GM12878 (cell line): Measurements from ENCODE around the gene SMARCC1. TPM values are rescaled to one million over a fixed set of nuclear protein-coding genes. Genes with fewer than 3 reads are reported as not detected.

Source experiments
- ATAC-seq: fragments of 200-7000 bp; cut with Tn5 transposase; 3 replicates; pipeline ENCODE4 v1.9.1; 2020; ENCODE audit warnings: mild to moderate bottlenecking, moderate library complexity
- BruUV-seq: library from RNA; stranded (reverse); fragments of 400-500 nt; replicated peaks from 2 replicates; lab custom pipeline; 2021; lab: Mats Ljungman, UMichigan
- CTCF ChIA-PET: fragments of 300-600 bp; sonication (Branson Sonifier 250); formaldehyde crosslinking; extraction: SDS; loops from one replicate; lab custom pipeline; 2021; ENCODE audit warnings: inconsistent platforms; lab: Yijun Ruan, JAX
- POLR2A ChIA-PET: fragments of 350-600 bp; formaldehyde crosslinking; extraction: SDS; loops from one replicate; lab custom pipeline; 2021; ENCODE audit warnings: inconsistent platforms; lab: Charles Lee
- RAD21 ChIA-PET: fragments of 300-600 bp; sonication (Branson Sonifier 250); formaldehyde crosslinking; loops from one replicate; lab custom pipeline; 2023; ENCODE audit warnings: antibody characterized with exemption; ENCODE audit not compliant: unreplicated experiment; lab: Charles Lee
- SMC1A ChIA-PET: fragments of 300-600 bp; sonication (Branson Sonifier 250); formaldehyde crosslinking; loops from one replicate; lab custom pipeline; 2023; ENCODE audit not compliant: unreplicated experiment, uncharacterized antibody; lab: Charles Lee
- DNase-seq: peaks from one replicate; pipeline ENCODE4 v3.0.0-alpha.2; 2011; ENCODE audit warnings: low read depth, low spot score
- FAIRE-seq: peaks from 3 replicates; lab custom pipeline; 2011; peaks lifted over from hg19 to GRCh38; lab: Jason Lieb, UNC
- H2AFZ ChIP-seq: 2 replicates; pipeline ENCODE4 v1.6.0; 2011; ENCODE audit warnings: low read depth, low read length, control low read depth; ENCODE audit not compliant: control insufficient read depth
- H3K27ac ChIP-seq: 2 replicates; pipeline ENCODE4 v1.5.1; 2011; ENCODE audit warnings: control low read depth; ENCODE audit not compliant: control insufficient read depth, insufficient read depth
- H3K27me3 ChIP-seq, 2 experiments: replicated peaks in 1 of 2; 2 replicates each; pipeline versions ENCODE4 v1.6.0 to v1.6.1; 2011; ENCODE audit warnings: low read length in 1 of 2; ENCODE audit not compliant: control insufficient read depth in 2 of 2, insufficient read depth in 2 of 2
- H3K36me3 ChIP-seq, 2 experiments: 2 replicates each; pipeline ENCODE4 v1.5.1; 2011; ENCODE audit warnings: low read length in 1 of 2; ENCODE audit not compliant: control insufficient read depth in 2 of 2, insufficient read depth in 2 of 2
- H3K4me1 ChIP-seq: 2 replicates; pipeline ENCODE4 v1.6.1; 2011; ENCODE audit warnings: mild to moderate bottlenecking, low read length, moderate library complexity, mixed read lengths; ENCODE audit not compliant: control insufficient read depth, insufficient read depth
- H3K4me2 ChIP-seq: 2 replicates; pipeline ENCODE4 v1.6.0; 2011; ENCODE audit warnings: control low read depth; ENCODE audit not compliant: control insufficient read depth, insufficient read depth
- H3K4me3 ChIP-seq: fragments of 200-600 bp; sonication (generic); 2 replicates; pipeline ENCODE4 v1.5.1; 2016
- H3K79me2 ChIP-seq: 2 replicates; pipeline ENCODE4 v1.6.0; 2011; ENCODE audit warnings: low read length; ENCODE audit not compliant: control insufficient read depth, insufficient read depth
- H3K9ac ChIP-seq: 2 replicates; pipeline ENCODE4 v1.8.0; 2011; ENCODE audit warnings: low read length, control low read depth, mixed read lengths; ENCODE audit not compliant: control insufficient read depth, insufficient read depth
- H3K9me3 ChIP-seq: replicated peaks from 3 replicates; pipeline ENCODE4 v1.5.1; 2011; ENCODE audit warnings: mild to moderate bottlenecking, low read length; ENCODE audit not compliant: control insufficient read depth, insufficient read depth
- H4K20me1 ChIP-seq: 2 replicates; pipeline ENCODE4 v1.6.0; 2011; ENCODE audit not compliant: control insufficient read depth, insufficient read depth
- BACH1 ChIP-seq: fragments of 450-650 bp; IDR thresholded peaks from 2 replicates; pipeline ENCODE4 v1.6.1; 2017; ENCODE audit warnings: mild to moderate bottlenecking, borderline replicate concordance
- NFYB ChIP-seq: IDR thresholded peaks from 2 replicates; pipeline ENCODE4 v1.6.1; 2011; ENCODE audit warnings: low read depth, mild to moderate bottlenecking, low read length, improper control_type of control experiment, moderate library complexity; ENCODE audit not compliant: insufficient read depth
- NRF1 ChIP-seq: conservative IDR thresholded peaks from 2 replicates; pipeline ENCODE4 v1.6.1; 2011; ENCODE audit warnings: mild to moderate bottlenecking, low read depth, low read length, improper control_type of control experiment
- PML ChIP-seq: IDR thresholded peaks from 2 replicates; pipeline ENCODE4 v1.6.1; 2012; ENCODE audit warnings: low read length, inconsistent platforms
- SMAD1 ChIP-seq: fragments of 450-650 bp; IDR thresholded peaks from 2 replicates; pipeline ENCODE4 v1.6.1; 2018; ENCODE audit warnings: mild to moderate bottlenecking, low read depth; ENCODE audit not compliant: partially characterized antibody
- WGBS: methylation state at CpG from one replicate; pipeline ENCODE4 v1.1.6; 2016; ENCODE audit warnings: low lambda C conversion rate; ENCODE audit not compliant: insufficient replicate concordance, insufficient coverage; ENCODE audit errors: missing lambda C conversion rate; 5-methylcytosine and 5-hydroxymethylcytosine counted together
- in situ Hi-C: fragments of 300-500 bp; cut with MboI; formaldehyde crosslinking; loops from 9 replicates; pipeline ENCODE4 v1.14.3; 2018; ENCODE audit warnings: mixed read lengths
- intact Hi-C: fragments of 100-400 bp; cut with micrococcal nuclease; formaldehyde crosslinking; loops from one replicate; pipeline ENCODE4 v1.14.2; 2022; ENCODE audit not compliant: unreplicated experiment
- polyA plus RNA-seq, 11 experiments: library from polyadenylated mRNA; depleted of rRNA in 4 of 11; unstranded in 6 of 11; stranded (reverse) in 5 of 11; fragments of >200 nt; fragmentation: Nextera tagmentation in 4 of 11; fragmentation: Illumina TruSeq in 1 of 11; extraction: Ambion mirVana in 4 of 11; extraction: Trizol in 1 of 11; gene quantifications; 1 replicate in 1 of 11; 2 replicates in 10 of 11; pipeline versions ENCODE4 v1.2.1 to v1.2.3, GENCODE V29; 2011 to 2016; ENCODE audit warnings: inconsistent platforms in 2 of 11, missing spikeins in 2 of 11, low read depth in 1 of 11
- total RNA-seq, 4 experiments: library from RNA; depleted of rRNA in 3 of 4; stranded (reverse); fragments of >200 nt in 3 of 4; fragmentation: Illumina TruSeq in 1 of 4; extraction: Trizol in 1 of 4; gene quantifications; 2 replicates each; pipeline versions ENCODE4 v1.2.1 to v1.2.3, GENCODE V29; 2013 to 2021
- TF ChIP-seq, protein P1 (sequence below): IDR thresholded peaks from 2 replicates; pipeline ENCODE4 v1.6.1; 2012; ENCODE audit warnings: low read length, inconsistent platforms
- TF ChIP-seq, protein P2 (sequence below): IDR thresholded peaks from 2 replicates; pipeline ENCODE4 v1.6.1; 2012; ENCODE audit warnings: improper control_type of control experiment, low read depth, low read length; ENCODE audit not compliant: insufficient replicate concordance
- TF ChIP-seq, protein P3 (sequence below): fragments of 450-650 bp; IDR thresholded peaks from 2 replicates; pipeline ENCODE4 v1.6.1; 2017; ENCODE audit warnings: borderline replicate concordance
- TF ChIP-seq, protein P4 (sequence below): fragments of 450-650 bp; formaldehyde crosslinking; IDR thresholded peaks from 2 replicates; pipeline ENCODE4 v1.5.0; 2022; ENCODE audit warnings: mild to moderate bottlenecking, missing genetic modification characterization

The SMARCC1 gene
- total and polyA plus RNA-seq, 10 of the 15 experiments (the other 5 are each of a cell fraction or from before 2014, with no cell fraction given), result 26.6 to 147 (median 57.1) TPM

DNA sequence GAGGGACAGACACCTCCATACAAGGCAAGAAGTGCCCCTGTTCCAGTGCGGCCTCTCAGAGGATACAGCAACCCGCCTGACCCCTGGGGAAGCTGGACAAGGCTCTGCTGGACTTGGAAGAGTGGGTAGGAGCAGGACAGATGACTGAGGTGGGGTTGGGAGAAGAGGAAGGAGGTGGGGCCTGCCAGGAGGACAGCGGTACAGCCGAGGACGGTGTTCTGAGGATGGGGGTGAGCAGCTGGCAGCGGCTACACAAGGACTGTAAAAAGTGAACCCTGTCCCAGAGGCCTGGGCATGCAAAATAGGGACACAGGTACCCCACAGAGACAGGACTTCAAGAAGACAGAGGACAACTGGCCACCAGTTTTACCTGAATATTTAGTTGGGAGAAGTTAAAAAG, 244.7 kb downstream of the SMARCC1 start (continued):
- TF ChIP-seq, protein P1, sequence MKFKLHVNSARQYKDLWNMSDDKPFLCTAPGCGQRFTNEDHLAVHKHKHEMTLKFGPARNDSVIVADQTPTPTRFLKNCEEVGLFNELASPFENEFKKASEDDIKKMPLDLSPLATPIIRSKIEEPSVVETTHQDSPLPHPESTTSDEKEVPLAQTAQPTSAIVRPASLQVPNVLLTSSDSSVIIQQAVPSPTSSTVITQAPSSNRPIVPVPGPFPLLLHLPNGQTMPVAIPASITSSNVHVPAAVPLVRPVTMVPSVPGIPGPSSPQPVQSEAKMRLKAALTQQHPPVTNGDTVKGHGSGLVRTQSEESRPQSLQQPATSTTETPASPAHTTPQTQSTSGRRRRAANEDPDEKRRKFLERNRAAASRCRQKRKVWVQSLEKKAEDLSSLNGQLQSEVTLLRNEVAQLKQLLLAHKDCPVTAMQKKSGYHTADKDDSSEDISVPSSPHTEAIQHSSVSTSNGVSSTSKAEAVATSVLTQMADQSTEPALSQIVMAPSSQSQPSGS, result no peak
- TF ChIP-seq PML, result no peak
- TF ChIP-seq NFYB, result no peak

DNA sequence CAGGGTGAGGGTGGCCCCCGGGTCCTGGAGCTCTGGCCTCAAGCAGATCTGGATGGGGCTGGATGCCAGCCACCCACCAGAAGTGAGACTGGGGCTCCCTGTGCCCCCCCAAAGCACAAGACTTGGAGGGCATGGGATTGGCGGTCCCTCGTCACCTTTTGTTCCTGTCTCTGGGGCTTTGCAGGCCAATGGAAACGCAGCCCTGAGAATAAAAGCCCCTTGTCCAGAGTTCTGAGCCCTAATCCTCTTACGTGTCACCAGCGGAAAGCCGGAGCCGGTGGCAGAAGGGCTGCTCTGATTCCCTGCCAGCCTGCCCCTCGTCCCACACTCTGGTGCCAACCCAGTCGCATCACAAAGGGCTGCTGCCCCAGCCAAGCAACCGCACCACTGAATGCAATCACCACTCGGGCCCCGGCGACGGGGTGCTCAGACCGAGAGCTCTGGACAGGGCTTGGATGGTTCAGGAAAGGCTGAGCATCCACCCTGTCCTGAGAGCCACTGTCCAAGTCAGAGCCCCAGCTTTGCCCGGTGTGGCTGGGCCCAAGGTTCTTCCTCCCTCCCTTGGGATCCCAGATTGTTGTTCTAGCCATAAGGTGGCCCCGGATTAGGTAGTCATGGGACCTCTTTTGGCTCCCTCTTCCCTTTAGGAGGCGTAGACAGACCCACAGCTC, 245.3 kb downstream of the SMARCC1 start:
- H3K4me2 ChIP-seq, result no peak overlapping the region
- in situ Hi-C loops, result no loop called here
- H3K79me2 ChIP-seq, result no peaks in the 10 kb centered on the region
- BruUV-seq, result no TSS peak
- H3K27me3 ChIP-seq, result no peaks in the 10 kb centered on the region
- intact Hi-C loops, result no loop called here
- H4K20me1 ChIP-seq, result no peaks in the 10 kb centered on the region
- H3K36me3 ChIP-seq, result no peaks in the 10 kb centered on the region
- 61% methylated on average over 19 of the region's 19 CpGs for WGBS
- H3K27ac ChIP-seq, result no peak overlapping the region
- no peak overlapping the region for H2AFZ ChIP-seq
- DNase-seq (no peak), FAIRE-seq (no peak), ATAC-seq (no peak)
- no peak overlapping the region for H3K4me3 ChIP-seq
- H3K9ac ChIP-seq, result no peak overlapping the region
- ChIA-PET CTCF (no interaction called here), POLR2A (no interaction called here), SMC1A (interaction anchor here (1.1 kb wide), 1 partner anchor 11 kb away, joined by 3 read pairs; no protein-coding TSS in a partner anchor), RAD21 (interaction anchor here (1.6 kb wide), 1 partner anchor 14 kb away, joined by 4 read pairs; no protein-coding TSS in a partner anchor)
- H3K4me1 ChIP-seq, result no peaks in the 10 kb centered on the region
- H3K9me3 ChIP-seq, result no peaks in the 10 kb centered on the region
- TF ChIP-seq BACH1 (no peak), PML (no peak), NRF1 (no peak), SMAD1 (no peak)
- TF ChIP-seq, protein P2, sequence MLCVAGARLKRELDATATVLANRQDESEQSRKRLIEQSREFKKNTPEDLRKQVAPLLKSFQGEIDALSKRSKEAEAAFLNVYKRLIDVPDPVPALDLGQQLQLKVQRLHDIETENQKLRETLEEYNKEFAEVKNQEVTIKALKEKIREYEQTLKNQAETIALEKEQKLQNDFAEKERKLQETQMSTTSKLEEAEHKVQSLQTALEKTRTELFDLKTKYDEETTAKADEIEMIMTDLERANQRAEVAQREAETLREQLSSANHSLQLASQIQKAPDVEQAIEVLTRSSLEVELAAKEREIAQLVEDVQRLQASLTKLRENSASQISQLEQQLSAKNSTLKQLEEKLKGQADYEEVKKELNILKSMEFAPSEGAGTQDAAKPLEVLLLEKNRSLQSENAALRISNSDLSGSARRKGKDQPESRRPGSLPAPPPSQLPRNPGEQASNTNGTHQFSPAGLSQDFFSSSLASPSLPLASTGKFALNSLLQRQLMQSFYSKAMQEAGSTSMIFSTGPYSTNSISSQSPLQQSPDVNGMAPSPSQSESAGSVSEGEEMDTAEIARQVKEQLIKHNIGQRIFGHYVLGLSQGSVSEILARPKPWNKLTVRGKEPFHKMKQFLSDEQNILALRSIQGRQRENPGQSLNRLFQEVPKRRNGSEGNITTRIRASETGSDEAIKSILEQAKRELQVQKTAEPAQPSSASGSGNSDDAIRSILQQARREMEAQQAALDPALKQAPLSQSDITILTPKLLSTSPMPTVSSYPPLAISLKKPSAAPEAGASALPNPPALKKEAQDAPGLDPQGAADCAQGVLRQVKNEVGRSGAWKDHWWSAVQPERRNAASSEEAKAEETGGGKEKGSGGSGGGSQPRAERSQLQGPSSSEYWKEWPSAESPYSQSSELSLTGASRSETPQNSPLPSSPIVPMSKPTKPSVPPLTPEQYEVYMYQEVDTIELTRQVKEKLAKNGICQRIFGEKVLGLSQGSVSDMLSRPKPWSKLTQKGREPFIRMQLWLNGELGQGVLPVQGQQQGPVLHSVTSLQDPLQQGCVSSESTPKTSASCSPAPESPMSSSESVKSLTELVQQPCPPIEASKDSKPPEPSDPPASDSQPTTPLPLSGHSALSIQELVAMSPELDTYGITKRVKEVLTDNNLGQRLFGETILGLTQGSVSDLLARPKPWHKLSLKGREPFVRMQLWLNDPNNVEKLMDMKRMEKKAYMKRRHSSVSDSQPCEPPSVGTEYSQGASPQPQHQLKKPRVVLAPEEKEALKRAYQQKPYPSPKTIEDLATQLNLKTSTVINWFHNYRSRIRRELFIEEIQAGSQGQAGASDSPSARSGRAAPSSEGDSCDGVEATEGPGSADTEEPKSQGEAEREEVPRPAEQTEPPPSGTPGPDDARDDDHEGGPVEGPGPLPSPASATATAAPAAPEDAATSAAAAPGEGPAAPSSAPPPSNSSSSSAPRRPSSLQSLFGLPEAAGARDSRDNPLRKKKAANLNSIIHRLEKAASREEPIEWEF, result no peak
- TF ChIP-seq, protein P3, sequence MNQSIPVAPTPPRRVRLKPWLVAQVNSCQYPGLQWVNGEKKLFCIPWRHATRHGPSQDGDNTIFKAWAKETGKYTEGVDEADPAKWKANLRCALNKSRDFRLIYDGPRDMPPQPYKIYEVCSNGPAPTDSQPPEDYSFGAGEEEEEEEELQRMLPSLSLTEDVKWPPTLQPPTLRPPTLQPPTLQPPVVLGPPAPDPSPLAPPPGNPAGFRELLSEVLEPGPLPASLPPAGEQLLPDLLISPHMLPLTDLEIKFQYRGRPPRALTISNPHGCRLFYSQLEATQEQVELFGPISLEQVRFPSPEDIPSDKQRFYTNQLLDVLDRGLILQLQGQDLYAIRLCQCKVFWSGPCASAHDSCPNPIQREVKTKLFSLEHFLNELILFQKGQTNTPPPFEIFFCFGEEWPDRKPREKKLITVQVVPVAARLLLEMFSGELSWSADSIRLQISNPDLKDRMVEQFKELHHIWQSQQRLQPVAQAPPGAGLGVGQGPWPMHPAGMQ, result no peak
- TF ChIP-seq, protein P4, sequence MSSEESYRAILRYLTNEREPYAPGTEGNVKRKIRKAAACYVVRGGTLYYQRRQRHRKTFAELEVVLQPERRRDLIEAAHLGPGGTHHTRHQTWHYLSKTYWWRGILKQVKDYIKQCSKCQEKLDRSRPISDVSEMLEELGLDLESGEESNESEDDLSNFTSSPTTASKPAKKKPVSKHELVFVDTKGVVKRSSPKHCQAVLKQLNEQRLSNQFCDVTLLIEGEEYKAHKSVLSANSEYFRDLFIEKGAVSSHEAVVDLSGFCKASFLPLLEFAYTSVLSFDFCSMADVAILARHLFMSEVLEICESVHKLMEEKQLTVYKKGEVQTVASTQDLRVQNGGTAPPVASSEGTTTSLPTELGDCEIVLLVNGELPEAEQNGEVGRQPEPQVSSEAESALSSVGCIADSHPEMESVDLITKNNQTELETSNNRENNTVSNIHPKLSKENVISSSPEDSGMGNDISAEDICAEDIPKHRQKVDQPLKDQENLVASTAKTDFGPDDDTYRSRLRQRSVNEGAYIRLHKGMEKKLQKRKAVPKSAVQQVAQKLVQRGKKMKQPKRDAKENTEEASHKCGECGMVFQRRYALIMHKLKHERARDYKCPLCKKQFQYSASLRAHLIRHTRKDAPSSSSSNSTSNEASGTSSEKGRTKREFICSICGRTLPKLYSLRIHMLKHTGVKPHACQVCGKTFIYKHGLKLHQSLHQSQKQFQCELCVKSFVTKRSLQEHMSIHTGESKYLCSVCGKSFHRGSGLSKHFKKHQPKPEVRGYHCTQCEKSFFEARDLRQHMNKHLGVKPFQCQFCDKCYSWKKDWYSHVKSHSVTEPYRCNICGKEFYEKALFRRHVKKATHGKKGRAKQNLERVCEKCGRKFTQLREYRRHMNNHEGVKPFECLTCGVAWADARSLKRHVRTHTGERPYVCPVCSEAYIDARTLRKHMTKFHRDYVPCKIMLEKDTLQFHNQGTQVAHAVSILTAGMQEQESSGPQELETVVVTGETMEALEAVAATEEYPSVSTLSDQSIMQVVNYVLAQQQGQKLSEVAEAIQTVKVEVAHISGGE (CRISPR knock-in tag), result no peak
